HG03520 (cell line): ENCODE measurements around the gene SKIC8.

Experiments used
- ATAC-seq: cut with Tn5 transposase; IDR thresholded peaks from one replicate; pipeline ENCODE4 v1.9.1; 2021; ENCODE audit warnings: mild to moderate bottlenecking, moderate library complexity; ENCODE audit not compliant: unreplicated experiment

The SKIC8 gene

DNA sequence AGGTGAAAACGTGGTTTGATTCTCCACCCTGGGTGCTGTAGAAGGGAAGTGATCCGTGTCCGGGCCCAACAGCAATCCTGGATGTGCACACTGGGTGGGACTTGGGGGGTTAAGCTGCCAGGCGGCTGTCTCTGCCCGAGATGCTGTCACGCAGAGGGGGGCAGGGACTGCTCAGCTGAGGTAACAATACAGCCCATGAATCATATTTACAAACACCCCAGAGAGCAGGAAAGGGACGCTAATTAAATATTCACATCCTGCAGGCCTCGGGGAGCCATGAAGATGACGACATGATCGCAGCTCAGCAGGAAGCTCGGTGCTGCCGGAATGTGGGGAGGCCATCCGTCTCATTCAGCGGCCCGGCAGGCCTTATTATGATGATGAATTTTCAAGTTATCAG lies 22.8 kb upstream of the SKIC8 start:
- no peak for ATAC-seq

DNA sequence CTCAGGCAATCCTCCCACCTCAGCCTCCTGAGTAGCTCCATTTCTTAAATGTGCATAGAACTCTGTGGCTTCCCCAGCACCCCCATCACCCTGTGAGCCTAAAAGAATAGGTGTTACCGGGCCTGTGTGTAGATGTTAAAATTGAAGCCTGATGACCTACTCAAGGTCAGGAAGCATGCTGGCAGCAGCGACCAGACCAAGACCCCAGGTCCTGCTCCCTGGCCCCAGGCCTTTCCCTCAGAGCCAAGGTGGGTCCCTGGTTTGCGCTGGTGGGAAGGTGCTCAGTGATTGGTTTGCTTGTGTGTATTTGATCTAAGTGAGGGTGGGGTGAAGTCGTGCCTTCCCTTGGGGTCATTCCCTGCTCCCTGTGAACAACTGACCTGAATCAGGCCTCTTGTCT lies 22.4 kb upstream of the SKIC8 start:
- ATAC-seq, result no peak

DNA sequence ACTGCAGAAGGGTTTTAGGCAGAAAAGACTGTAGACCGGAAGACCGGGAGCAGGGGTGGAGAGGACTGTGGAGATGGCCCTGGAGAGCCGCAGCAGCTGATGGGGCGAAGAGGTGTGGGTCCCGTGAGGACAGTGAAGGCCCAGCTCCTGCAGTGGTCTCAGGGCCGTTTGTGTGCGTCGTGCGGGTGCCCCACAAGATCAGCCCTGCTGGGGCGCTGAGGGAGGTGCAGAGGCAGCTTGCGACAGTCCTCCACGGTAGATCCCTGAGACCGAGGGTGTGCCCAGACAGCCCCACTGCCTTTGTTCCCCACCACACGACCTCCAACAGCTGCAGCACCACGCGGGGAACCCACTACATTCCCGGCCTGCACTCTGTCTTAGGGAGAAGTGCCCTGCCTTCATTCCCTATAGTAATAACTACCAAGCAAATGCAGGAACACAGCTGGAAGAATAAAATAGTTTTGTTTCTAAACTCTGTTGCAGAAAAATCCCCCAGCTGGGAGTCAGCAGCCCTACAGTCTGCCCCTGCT lies 21.7 kb upstream of the SKIC8 start:
- ATAC-seq, result no peak

DNA sequence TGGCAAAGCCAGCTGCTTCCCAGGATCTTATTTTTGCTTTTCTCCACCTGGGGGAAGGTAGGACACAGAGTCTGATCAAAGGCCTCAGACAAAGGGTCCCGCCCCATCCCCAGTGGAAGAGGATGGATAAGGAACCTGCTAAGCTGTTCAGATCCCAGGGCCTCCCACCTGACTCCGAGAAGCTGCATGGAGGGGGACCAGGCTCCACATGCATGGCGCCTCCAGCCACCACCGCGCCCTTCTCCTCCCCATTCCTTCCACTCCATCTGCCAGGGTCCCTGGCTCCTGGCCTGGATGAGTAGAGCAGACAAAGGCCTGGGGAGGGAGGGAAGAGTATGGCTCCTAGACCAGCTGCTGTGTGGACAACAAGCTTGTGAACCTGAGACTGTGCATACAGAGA lies 20.8 kb upstream of the SKIC8 start:
- ATAC-seq, result no peak

DNA sequence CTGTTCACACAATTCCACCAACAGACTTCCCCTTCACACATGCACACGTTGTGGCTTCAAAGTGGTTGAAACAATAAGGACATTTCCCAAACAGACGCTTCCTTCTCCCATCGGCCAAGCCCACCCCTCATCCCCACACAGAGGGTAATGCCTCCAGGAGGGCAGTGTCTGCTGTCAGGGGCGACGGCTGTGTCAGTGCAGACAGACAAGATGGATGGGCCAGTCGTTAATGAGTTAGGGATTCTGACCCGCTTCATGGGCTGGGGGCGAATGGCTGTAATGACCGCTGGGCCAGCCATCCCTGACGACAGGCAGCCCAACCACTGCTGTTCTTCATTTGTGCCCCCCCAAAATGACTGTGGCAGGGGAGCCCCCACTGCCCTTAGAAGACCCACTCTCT lies 20.2 kb upstream of the SKIC8 start:
- ATAC-seq, result no peak

DNA sequence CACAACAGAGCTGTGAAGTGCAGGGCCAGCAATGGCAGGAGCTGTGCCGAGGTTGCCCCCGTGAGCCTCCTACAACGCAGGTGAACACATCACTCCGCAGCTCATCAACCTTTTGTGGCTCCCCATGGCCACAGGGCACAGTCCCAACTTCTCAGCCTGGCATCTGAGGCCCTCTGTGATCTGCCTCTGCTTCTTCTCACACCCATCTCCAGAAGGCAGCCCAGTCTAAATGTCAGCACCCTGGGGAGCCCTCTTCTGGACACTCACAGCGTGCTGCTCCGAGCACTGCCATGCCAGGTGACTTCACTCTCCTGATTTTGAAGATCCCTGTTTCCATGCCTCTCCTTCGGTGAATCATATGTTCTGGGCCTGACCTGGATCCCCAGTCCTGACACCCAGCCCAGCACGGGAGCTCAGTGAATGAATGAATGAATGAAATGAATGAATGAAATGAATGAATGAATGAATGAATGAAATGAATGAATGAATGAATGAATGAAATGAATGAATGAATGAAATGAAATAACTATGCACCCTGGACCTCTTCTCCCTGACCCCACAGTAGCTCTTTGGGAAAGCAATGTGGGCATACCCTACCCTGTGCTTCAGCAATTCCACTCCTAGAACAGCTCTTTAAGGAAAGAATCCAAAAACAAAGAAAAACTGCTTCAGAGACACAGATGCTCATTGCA lies 17.9 kb upstream of the SKIC8 start:
- ATAC-seq, result no peak

DNA sequence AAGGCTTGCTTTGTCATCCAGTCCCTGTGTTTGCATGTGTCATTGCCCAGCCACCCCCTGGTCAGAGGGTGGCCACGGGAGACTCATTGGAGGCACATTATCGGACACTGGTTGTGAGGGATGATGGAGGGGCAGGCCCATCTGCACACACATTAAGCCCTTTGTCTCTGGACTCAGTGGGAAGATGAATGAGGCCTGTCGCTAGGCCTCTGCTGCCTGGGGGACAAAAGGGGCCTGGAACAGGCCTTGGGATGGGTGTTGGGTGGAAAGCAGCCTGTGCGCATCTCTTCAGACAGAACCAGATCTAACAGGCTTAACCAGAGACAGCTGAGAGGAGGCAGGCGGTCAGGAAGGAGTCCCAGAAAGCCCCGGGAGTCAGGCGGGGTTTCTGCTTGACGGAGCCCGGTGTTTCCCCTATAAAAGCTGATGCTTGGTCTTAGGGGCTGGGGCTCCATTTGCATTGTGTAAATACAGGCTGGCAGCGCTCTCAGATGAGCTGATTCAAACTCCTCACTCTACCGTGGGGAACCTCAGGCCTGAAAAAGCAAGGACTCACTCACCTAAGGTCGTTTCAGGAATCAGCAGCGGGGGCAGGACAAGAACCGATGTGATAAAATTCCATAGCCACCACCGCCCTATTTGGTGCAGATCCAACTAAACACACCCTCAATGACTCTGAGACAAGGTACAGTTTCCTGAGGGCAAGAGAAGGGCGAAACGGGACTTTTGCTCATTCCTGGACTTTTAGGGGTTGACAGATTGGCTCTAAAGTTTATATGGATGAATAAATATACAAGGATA lies 17.1 kb upstream of the SKIC8 start:
- peak; percentile 53 for ATAC-seq

DNA sequence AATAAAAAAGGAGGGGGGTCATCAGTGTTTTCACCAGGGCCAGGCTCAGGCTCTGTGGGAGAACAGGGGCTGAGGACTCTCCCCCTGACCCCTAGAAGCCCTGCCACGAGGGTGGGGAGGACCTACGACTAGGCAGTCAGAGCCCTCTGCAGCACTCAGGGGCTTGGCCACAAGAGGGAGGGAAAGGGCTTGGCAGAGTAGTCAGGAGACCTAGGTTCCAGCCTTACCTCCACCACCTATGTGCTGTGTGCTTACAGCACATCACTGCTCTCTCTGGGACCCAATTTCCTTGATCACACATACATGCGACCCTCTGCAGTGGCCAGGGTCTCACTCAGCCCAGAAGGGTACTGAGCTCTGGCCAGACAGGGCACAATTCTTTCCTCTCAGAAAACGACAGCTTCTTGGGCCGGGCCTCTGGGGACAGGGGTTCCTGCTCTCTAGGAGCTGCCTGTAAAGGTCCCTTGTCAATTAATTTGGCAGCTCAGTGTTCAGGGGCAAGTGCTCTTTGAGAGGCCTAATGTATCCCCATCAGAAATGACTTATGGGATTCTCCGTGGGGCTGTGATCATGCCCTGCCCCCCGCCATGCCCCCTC lies 16.4 kb upstream of the SKIC8 start:
- ATAC-seq, result no peak

DNA sequence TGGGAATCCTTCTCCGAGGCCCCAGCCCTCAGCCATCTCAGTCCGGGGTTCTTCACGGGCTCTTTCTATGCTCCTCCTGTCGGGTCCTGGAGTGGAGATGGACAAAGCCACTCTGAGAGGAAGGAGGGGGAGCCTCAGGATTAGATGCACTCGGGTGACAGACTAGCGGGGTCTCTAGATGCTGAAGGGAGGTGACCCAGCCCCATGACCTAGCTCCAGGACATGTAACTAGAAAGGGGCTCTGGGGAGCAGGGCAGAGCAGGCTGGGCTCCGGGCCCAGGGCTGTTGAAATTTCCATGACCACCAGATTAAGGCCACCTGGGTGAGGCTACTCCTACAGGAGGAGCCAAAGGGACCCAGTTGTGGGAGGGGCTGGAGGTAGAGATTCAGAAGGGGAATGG lies 14.8 kb upstream of the SKIC8 start:
- no peak for ATAC-seq

DNA sequence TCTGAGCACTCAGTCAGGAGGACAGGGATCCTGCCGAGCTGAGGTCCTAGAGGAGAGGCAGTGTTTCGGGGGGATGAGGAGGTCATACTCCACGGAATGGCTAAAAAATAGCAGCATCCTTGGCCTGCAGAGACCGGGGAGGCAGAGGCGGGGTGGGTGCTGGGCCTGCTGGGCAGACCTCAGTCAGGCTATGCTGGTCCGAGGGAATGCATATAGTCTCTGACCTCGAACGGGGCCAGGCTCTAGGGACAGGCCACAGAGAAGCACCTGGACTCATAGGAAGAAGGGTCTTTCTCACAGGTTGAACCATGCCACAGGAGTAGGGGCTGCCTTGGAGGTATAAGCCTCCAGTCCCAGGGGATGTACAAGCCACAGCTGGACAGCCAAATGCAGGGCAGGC lies 14.0 kb upstream of the SKIC8 start:
- no peak for ATAC-seq

DNA sequence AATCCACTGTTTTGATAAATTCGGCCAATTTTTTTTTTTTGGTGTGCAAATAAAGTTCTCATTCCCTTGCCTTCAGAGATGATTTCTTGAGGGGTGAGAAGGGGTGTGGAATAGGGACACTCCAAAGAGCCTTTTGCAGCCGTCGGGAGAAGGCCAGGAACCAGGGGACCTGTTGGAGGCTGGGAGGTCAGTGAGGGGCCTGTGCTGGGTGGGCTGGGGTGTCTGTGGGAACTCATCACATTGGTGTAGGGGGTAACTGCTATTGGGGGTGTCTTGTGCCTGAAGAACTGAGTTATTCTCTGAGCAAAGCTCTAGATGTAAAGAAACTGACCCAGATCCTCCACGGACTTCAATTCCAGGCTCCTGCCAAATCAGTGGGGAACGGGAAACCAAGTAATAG lies 13.5 kb upstream of the SKIC8 start:
- ATAC-seq, result no peak

DNA sequence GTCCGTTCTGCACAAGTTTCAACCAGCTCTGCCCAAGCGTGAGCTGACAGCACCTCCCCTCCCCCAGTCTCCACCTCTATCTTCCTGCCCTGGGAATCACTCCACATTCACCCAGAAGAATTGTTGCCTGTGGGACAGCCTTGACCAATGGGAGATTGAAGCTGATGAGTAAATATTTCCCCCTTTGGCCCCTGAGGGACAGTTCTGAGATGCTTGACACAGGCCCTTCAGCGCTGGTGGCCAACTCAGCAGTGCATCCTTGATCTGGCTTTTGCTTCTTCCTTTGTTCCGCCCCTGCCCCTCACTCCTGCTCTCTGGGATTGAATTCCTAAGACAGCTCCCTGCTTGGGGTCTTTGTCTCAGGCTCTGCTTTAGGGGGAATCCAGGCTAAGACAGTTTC lies 13.1 kb upstream of the SKIC8 start:
- no peak for ATAC-seq

DNA sequence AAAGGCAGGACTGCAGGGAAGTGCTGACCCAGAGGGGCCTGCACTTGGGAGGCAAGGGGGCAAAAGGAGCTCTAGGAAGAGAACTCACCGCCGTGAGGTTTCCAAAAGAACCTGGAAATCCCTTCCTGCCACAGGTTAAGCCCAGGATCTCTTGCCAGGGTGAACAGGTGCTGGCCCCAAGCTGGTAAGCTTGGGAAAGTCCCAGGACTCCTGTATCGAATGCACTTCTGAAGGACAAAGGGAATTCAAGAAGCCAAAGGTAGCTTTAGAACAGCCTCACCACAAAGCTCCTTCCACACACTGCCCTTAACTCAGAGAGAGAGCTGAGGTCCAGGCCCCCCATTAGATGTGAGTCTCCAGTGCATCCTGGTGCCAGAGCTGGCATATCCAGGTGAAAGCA lies 11.9 kb upstream of the SKIC8 start:
- ATAC-seq, result no peak

DNA sequence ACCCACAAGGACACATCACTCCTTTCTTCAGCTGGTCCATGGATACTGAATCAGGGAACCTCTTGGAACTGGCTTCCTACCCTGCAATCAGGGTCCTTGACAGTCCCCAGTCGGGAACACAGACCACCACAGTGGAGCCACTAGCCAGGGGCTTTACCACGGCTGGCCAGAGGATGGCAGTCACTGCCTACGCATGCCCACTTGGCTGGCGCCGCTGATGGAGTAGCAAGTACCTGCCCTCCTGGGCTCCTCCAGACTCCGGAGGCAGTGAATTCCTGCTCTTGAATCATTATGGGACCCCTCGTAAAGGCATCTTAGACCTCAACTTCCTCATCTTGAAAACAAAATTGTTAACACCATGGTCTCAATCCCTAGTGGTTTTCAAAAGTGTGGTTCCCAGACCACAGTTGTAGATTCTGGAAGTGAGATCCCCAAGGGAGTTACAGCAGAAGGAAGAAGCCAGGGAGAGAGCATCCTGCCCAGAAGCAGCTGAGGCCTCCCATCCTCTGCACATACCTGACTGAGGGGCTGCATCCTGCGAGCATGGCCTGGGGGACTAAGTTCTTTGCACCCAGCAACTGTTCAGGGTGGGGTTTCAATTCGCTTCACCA lies 9.1 kb upstream of the SKIC8 start:
- ATAC-seq, result no peak

DNA sequence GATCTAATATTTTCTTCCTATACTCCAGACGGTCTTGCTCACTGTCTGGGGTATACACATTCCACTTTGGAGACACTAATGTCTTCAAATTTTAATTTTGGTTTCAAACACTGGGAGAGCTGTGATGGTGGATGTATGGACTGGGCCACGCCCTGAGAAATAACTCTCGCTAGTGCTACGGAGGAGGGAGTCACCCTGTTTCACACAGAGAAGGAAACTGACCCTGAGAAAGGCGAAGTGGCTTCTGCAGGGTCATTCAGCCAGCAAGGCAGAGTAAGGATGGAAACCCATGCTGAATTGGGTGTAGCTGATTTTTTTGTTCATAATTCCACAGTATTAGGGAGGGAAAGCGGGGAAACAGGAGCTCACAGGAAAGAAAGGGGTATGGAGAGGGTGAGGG lies 8.6 kb upstream of the SKIC8 start:
- no peak for ATAC-seq

DNA sequence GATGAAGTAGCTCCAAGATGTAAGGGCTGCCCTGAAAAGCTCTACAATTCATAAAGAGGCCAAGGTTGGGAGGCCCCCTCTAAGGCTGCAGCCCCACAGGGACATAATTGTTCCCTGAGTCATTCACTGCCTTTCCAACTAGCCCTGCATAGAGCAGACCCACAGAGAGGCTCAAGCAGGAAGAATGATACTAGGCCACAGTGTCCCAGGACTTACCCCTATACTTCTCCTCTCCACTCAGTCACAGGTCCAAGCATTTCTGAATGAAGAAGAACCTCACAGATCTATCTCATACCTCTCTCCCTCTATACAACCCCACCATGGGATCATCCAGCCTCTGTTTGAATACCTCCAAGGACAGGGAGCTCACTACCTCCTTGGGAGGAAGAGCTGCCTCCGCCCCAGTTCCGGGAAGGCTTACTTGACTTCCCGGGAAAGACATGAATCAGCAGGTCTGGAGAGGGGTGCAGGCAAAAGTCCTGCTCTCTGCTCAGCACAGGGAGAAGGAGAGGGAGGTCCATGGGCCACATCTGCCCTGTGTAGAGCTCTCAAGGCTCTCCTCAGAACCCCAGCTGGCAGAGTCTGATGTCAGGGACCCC lies 6.9 kb upstream of the SKIC8 start:
- no peak for ATAC-seq

DNA sequence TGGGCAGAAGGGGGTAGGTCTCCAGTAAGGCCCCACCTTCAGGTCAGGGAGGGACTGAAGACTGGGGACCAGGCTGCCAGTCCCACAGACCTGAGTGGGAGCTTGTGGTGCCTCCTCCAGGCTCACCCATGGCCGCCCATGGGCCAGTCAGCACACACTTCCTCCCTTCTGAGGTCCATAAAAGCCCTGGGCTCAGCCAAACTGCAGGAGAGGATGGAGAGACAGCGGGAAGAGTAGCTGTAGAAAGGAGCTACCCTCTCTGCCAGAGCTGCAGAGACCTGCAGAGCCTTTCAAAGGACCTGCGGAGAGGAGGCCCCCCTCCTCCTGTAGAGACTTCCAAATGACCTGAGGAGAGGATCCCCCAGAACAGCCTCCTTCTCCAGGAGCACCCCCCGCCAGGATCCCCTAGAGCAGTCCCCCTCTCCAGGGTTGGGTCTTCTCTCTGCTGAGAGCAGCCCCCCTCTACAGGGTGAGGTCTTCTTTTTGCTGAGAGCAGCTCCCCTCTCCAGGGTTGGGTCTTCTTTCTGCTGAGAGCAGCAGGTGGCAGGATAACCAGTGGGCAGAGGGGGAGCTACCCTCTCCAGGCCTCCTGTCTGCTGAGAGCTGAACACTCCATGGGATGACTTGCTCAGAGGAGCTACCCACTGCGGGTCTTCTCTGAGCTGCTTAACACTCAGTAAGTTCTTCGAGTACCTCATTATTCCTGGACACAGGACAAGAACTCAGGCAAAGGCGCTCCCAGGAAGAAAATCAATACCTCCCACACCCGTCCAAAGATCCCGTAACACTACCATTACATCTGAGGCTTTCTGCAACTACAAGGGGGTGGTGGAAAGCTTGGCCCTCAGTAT lies 5.0 kb upstream of the SKIC8 start:
- no peak for ATAC-seq

DNA sequence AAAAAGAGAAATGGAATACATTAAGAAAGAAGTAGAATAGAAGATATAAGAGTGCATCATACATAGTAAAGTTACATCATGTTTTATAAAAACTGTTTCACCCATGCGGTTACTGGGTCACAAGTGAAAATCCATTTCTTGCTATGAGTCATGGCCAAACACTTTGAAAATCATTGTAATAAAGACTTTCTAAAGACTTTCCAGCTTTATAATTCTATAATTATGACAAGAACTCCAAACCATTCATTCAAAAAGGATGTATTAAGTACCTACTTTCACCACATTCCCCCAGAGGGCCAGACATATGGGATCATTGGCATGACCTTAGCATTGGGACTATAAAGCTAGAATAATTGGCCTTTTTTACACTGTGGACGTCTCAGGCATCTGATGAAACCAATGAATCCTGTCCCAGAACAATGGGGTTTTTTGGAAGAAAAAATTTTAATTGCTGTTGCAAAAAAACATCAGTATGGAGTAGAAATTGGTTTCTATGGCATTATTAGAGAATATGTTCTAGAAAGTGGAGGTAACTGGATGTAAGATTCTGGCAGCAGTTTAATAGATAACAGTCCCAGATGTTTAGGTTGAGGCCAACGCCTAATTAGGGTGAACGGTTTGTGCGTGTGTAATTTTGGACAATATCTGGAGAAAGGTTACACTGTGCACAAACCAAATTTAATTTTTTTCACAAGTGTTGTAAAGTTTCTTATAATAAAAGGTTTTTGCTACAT lies 3.3 kb upstream of the SKIC8 start:
- ATAC-seq, result no peak

DNA sequence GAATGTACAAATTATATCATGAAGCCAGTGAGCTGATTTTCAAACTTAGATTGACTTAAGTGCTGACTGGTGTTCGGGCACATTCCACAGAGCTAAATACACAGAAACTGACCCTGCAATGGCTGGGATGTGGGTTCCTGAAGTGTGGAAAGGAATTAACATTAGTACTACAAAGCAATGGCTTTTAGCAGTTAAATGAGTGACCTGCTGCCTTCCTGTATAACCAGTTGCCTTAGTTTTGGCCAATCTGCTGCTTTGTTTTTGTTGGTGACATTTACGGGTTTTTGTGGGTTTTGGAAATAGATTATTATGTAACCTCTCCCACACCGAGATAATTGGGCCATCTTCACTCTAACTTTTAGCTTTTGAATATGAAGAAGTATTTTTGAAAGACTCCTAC lies 2.4 kb upstream of the SKIC8 start:
- ATAC-seq, result no peak

DNA sequence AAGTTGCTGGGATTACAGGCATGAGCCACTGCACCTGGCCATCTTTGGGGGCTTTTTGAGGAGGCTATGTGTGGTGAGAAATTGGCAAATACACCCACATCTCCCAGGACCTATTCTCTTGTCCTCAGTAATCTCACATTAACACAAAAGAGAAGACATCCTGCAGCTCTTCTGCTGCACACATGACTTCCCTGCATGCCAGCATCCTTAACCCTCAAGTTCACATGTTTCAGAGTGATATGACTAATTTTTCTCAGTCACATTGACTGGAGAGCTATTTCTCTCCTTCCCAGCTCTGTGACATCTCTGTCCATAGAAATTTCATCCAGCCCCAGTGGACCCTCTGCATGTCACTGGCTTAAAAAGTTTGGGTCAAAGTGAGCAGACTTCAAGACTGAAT lies 1.9 kb upstream of the SKIC8 start:
- no peak for ATAC-seq
